DMS153 (cell line): Measurements from ENCODE around the gene SEC22A.
A peak's percentile ranks its signal among the peaks of the same experiment; 100 is the strongest.

Experiments
- DNase-seq: peaks from one replicate; lab custom pipeline; 2025; lab: John Stamatoyannopoulos, UW

SEC22A gene

DNA sequence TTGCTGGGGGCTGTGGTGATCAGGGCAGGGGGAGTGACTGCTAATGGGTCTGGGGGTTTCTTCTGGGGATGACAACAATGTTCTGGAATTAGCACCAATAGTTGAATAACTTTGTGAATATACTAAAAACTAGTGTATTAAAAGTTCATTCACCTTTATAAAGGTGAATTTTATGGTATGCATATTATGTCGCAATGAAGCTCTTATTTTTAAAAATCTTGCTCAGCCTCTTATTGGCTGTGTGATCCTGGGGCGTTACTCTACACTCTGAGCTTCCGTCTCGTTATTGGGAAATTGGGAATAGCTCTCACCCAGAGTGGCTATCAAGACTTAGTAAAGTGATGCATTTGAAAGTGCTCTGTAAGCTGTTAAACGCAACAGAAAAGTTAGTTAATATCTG, 105.3 kb downstream of the SEC22A start:
- no peak for DNase-seq

DNA sequence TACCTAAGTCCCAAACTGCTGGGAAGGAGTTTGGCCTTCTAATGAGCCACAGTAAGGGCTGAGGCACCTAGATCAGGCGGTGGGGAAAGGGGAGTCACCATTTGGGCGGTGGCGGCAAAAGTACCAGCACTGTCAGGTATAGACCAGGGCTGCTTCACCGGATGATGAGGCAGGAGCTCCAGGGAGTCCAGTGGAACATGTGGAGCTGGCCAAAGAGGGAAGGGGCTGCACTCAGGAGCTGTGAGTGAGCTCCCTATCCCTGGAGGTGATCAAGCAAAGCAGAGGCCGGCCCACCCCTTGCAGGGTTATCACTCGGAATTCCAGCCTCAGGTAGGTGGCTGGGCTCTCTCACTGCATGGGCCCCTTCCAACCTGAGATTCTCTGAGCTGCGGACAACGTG, 108.4 kb downstream of the SEC22A start:
- DNase-seq, result no peak

DNA sequence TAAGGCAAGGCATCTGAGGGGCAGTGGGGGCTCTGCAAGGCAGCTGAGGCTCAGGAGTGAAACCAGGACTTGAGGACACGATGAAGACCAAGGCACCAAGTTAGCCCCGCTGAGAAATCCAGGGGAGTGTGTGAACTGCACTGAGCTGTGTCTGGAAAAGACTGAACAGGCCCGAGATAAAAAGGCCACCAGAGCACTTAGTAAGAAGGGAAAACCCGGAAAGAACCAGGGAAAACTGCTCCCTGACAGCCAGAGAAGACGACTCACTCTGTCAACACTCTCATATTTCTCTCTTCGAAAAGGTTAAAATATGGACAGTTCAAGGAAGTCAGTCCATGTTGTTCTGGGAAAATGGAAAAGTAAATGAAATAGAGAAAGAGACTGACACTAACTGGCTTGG, 109.0 kb downstream of the SEC22A start:
- DNase-seq, result no peak

DNA sequence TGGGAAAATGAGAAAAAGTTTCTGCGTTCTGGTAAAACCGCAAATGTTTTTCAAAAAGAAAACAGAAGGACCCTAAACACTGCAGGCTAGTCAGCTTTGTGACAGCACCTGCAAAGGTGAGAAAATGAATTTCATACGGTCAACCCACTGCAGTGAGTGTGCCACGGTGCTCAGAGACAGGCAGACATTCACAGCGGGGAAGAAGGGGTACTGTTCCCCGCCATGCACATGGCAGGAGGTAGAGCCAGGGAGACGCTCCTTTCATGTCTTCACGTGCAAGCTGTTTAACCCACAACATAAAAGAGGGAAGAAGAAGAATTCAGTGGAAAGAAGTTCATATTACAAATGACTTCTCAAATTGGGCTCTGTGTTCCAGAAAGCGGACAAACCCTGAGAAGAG, 109.5 kb downstream of the SEC22A start:
- DNase-seq, result no peak

DNA sequence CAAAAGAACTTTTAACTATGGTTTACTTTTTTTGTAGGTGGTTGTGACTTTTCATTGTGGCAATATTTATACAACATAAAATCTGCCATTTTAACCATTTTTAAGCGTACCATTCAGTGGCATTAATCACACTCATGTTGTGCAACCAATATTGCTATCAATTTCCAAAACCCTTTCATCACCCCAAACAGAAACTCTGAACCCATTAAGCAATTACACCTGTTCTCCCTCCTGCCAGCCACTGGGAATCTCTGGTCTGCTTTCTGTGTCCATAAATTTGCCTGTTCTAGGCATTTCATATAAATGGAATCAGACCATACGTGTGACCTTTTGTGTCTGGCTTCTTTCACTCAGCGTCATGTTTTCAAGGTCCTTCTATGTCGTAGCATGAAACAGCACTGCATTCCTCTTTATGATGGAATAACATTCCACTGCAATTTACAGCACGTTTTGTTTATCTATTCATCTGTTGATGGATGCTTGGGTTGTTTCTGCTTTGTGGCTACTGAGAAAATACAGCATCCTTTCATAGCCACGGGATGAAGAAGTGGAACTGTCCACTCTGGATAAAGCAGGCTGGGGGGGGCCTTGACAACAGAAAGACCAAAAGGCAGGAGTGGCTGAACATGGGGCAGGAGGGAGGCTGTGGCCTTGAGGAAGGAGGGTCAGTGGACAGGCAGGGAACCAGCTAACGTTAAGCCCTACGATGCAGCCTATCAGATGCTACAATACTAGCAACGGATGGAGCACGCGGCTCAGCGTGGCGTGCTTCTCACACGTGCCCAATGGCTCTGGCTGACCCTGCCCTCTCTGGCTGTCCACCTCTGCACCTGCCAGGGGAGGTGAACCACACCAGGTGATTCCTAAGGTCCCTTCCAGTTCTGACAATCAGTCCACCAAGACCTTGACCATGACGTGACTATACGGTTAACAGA, 110.9 kb downstream of the SEC22A start:
- no peak for DNase-seq

DNA sequence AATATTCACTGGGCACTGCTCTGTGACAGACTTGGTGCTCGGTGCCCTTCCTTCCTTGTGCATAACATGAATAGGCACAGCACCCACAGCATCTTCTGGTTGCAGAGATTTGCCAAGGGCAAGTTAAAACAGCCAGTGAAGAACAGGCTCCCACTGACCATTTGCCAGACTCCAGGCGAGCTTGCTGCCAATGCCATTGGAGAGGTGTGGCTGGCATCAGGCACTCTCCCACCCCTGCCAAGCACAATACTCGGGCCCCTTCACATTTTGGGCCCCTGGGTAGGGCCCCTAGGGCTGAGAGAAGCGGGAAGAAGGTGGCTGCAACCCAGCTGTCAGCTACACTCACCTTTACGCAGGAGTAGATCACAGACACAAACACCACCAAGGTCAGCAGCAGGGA, 112.1 kb downstream of the SEC22A start:
- DNase-seq, result no peak

DNA sequence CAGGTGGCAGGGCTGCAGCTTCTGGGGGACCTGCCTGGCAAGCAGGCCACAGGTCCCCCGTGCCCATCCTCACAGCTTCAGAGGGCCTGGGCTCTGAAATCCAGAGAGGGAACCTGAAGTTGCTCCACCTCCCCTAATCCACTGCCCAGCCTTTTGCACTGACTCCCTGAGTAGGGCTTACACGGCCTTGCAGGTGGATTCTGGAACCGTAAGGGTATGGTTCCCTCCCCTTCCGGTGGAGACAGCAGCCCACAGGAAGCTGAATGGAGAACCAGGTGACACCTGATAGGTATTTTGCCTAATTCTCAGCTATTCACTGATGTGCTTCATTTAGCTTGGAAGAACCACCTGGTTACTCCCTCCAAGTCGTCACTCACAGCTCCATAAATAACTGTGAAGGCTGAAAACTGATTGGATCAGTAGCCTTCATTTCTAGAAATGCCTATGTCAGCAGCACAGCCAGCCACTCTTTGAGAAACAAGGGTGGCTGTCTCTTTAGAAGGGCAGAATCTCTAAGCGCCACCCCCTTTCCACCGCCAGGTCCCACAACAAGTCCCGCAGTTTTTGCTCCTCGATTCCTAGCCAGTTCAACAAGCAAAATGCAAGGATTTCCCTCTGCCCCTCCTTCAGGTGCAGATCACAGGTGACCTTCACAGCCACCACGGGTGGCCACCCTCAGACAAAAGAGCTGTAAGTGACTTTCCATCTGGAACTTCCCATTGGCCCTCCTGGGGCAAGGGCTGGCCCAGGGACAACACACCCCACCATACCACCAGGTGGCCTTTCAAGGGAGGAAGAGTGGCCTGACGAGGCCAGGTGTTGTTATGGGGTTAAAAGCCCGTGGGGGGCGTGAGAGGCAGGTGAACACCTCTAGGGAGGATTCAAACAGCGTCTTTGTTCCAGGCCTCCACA, 112.9 kb downstream of the SEC22A start:
- DNase-seq, result peak; percentile 25

DNA sequence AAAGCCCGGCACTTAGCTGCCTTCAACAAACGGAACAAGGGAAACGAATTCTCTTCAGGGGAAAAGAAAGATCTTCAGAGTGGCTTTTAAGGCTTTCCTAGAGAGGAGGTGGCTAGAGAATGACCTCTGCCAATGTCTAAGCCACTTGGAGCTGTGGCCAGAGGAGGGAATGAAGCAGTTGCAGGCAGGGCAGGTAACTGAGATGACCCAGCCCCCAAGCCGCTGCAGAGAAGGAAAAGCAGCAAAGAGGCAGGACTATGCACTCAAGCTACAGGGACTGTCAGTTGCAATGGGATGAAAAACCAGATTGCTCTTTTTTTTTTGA, 113.5 kb downstream of the SEC22A start:
- no peak for DNase-seq

DNA sequence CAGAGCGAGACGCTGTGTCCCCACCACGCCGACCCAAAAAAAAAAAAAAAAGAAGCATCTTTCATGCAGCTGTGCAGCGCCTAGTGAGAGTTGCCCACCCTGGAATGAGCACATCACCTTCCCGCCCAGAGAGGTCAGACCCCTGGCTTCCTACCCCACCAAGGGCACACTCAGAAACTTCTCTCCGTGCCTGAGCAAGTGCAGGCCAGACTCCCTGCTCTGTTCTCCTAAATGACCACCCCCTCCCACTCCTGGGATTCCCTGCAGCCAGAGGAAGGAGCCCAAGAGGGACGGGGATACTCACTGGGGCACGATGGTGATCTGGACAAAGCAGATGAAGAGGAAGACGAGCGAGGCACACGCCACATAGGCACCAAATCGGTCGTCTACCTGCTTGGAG, 116.0 kb downstream of the SEC22A start:
- DNase-seq, result no peak

DNA sequence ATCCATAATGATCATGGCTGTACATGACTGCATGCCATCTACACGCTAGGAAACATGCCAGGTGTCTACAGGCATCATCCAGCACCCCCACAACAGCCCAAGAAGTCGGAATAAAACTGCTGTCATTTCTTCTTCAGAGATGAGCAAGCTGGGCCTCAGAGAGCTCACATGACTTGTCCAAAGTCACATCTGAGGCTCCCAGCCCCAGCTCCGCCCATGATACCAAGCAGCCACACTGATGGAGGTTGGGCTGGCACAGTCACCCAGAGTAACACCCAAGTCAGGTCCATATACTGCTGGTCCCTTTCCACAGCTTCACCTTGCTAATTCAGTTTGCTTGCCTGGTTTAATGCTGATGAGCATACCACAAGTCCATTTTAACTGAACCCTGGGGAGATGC, 116.6 kb downstream of the SEC22A start:
- DNase-seq, result no peak

DNA sequence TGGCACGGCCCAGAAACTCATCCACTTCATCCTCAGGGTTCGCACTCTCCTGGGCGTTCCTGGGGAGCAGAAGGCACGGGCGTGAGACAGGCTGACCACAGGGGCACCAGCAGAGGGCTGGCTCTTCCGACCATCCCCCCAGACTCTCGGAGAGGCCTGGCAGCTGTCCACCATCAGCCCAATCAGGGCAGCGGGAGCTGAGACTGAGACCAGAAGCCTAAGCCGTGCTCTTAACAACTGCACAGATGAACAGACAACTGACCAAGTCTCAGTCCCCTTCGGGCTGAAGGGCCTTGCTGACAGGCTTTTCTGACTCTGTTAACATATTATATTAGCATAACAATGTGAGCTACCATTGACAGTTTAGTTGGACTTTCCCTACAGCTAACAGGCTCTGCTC, 118.0 kb downstream of the SEC22A start:
- no peak for DNase-seq

DNA sequence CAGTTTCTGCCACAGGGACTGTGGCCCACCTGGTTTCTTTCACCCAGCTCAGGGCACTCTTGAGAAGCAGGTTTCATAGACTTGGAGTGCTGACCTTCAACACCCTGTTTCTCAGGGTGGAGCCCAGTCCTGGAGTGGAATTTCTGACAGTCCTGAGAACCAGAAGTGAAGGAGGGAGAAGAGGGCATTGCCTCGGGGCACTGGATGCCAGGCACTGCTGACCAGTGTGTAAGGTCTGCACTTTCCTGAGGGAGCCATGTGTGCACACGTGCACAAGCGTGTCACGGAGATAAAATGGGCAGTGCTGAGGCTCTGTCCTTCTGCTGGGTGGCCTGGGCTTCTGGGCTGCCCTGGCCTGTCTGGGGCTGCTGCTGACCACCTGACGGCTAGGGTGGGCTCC, 118.5 kb downstream of the SEC22A start:
- no peak for DNase-seq

DNA sequence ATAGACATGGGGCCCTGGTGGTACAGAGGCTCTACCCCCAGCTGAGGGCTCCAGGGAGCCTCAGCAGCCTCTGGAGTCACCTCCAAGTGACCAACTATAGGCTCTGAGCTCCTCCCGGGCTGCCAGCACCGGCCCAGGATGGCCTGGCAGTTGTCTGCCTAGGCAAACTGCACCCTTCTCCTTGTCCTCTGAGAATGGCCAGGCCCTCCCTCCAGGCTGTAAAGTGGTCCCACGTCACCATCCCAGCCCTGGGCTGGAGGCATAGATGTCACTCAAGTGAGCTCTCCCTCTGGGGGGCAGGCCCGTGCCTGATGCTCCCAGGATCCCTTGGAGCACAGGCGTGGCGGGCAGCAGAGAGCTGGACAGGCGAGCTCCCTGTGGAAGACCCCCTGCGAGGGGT, 120.1 kb downstream of the SEC22A start:
- DNase-seq, result no peak

DNA sequence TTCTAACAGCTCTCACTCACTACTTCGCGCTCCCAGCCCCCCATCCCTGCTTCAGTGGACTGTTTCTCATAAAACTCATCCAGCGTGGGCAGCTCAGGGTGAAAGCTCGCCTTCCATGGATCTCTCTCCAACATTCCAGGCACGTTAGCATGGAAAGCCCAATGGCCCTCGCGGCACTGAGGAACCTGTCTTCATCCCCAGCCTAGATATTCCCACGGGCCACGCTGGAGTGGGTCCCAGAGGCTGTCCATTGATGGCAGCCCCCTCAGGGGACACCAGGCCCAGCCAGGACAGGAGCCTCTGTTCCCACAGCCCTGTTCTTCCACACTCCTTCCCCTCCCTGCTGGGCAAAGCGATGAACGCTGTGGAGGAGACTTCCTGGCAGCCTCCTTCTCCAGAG, 121.1 kb downstream of the SEC22A start:
- no peak for DNase-seq
